ENCODE measurements around the gene PROM1.

GRCh38 chr4:15986907-15987306, 96.9 kb downstream of the PROM1 start:
- TF ChIP-seq CTCF (IDR thresholded peaks at IDR 0.05) (no peak), POLR2AphosphoS5 (IDR thresholded peaks at IDR 0.05) (no peak)
